ENCODE results near the gene DYRK1B. TPM values are rescaled to one million over a fixed set of nuclear protein-coding genes. Genes with fewer than 3 reads are reported as not detected.
"Not testable (repeated sequence)": the region's sequence is repeated elsewhere in the genome, so short reads cannot be mapped to it uniquely, and the experiment has no call there.

The DYRK1B gene
- polyA plus RNA-seq, 1 donor (not counting 4 experiments of a cell fraction or from before 2014, with no cell fraction given), result 4.6 TPM

- H3K9me3 ChIP-seq (ENCODE audit: control insufficient read depth, low read depth, low read length); H2AFZ ChIP-seq (ENCODE audit: control insufficient read depth, low read length); dilution Hi-C loops (cut with MboI; ENCODE audit: extremely low pct_ligation_motif_present, low sequenced_read_pairs); H3K4me2 ChIP-seq (ENCODE audit: control insufficient read depth, extremely low read depth, insufficient read depth, low read depth, low read length); H3K27ac ChIP-seq (ENCODE audit: control insufficient read depth, insufficient read depth, low read length); H3K36me3 ChIP-seq (ENCODE audit: control insufficient read depth in 2 of 2, extremely low read depth in 1 of 2, insufficient read depth in 2 of 2, low read length in 2 of 2); H3K4me1 ChIP-seq (ENCODE audit: control insufficient read depth, extremely low read depth, insufficient read depth, low read length); H3K27me3 ChIP-seq (ENCODE audit: control insufficient read depth, extremely low read depth, insufficient read depth, low read length); DNase-seq (ENCODE audit: low read depth, low spot score); H3K9ac ChIP-seq (ENCODE audit: control insufficient read depth, extremely low read depth, insufficient read depth, low read length); H3K4me3 ChIP-seq (ENCODE audit: control insufficient read depth in 2 of 3, extremely low read depth in 1 of 3, insufficient read depth in 2 of 3, low read depth in 1 of 3, low read length in 3 of 3); FAIRE-seq; H3K9me1 ChIP-seq (ENCODE audit: control insufficient read depth, extremely low read depth, insufficient read depth, low read length); H4K20me1 ChIP-seq (ENCODE audit: control insufficient read depth, extremely low read depth, insufficient read depth, low read length); H3K79me2 ChIP-seq (ENCODE audit: control insufficient read depth, insufficient read depth, low read length): not testable (repeated sequence)
These were observed 41.5 kb upstream of the DYRK1B start for GRCh38 chr19:39875401-39875864.

GRCh38 chr19:39874404-39874803 lies 40.4 kb upstream of the DYRK1B start:
- dilution Hi-C loops (cut with MboI; ENCODE audit: extremely low pct_ligation_motif_present, low sequenced_read_pairs), result no loop called here
- H3K9me1 ChIP-seq (ENCODE audit: control insufficient read depth, extremely low read depth, insufficient read depth, low read length), result no peaks in the 10 kb centered on the region
- FAIRE-seq (no peak), DNase-seq (ENCODE audit: low read depth, low spot score) (no peak)
- no peaks in the 10 kb centered on the region for H3K4me1 ChIP-seq (ENCODE audit: control insufficient read depth, extremely low read depth, insufficient read depth, low read length)
- no peaks in the 10 kb centered on the region for H3K79me2 ChIP-seq (ENCODE audit: control insufficient read depth, insufficient read depth, low read length)
- TF ChIP-seq EZH2 (IDR thresholded peaks at IDR 0.05; ENCODE audit: low read length), result no peak
- TF ChIP-seq CTCF (optimal IDR thresholded peaks at IDR 0.05 in 1 of 3, IDR thresholded peaks at IDR 0.05 in 1 of 3, conservative IDR thresholded peaks at IDR 0.05 in 1 of 3; ENCODE audit: extremely low read depth in 1 of 3, insufficient read depth in 2 of 3, low read length in 3 of 3), result no peak
- H3K27ac ChIP-seq (ENCODE audit: control insufficient read depth, insufficient read depth, low read length), result no peak overlapping the region
- H4K20me1 ChIP-seq (ENCODE audit: control insufficient read depth, extremely low read depth, insufficient read depth, low read length), result no peaks in the 10 kb centered on the region
- no peaks in the 10 kb centered on the region for H3K9me3 ChIP-seq (ENCODE audit: control insufficient read depth, low read depth, low read length)
- H3K9ac ChIP-seq (ENCODE audit: control insufficient read depth, extremely low read depth, insufficient read depth, low read length), result no peak overlapping the region
- H3K36me3 ChIP-seq (ENCODE audit: control insufficient read depth in 2 of 2, extremely low read depth in 1 of 2, insufficient read depth in 2 of 2, low read length in 2 of 2), result no peaks in the 10 kb centered on the region
- H2AFZ ChIP-seq (ENCODE audit: control insufficient read depth, low read length), result no peak overlapping the region
- H3K4me3 ChIP-seq (ENCODE audit: control insufficient read depth in 2 of 3, extremely low read depth in 1 of 3, insufficient read depth in 2 of 3, low read depth in 1 of 3, low read length in 3 of 3), result no peak overlapping the region
- no peak overlapping the region for H3K4me2 ChIP-seq (ENCODE audit: control insufficient read depth, extremely low read depth, insufficient read depth, low read depth, low read length)
- H3K27me3 ChIP-seq (ENCODE audit: control insufficient read depth, extremely low read depth, insufficient read depth, low read length), result no peaks in the 10 kb centered on the region

GRCh38 chr19:39873385-39873784 lies 39.4 kb upstream of the DYRK1B start:
- no peaks in the 10 kb centered on the region for H3K4me1 ChIP-seq (ENCODE audit: control insufficient read depth, extremely low read depth, insufficient read depth, low read length)
- H3K27me3 ChIP-seq (ENCODE audit: control insufficient read depth, extremely low read depth, insufficient read depth, low read length), result no peaks in the 10 kb centered on the region
- dilution Hi-C loops (cut with MboI; ENCODE audit: extremely low pct_ligation_motif_present, low sequenced_read_pairs), result no loop called here
- no peaks in the 10 kb centered on the region for H3K9me3 ChIP-seq (ENCODE audit: control insufficient read depth, low read depth, low read length)
- H3K27ac ChIP-seq (ENCODE audit: control insufficient read depth, insufficient read depth, low read length), result no peak overlapping the region
- no peaks in the 10 kb centered on the region for H4K20me1 ChIP-seq (ENCODE audit: control insufficient read depth, extremely low read depth, insufficient read depth, low read length)
- H2AFZ ChIP-seq (ENCODE audit: control insufficient read depth, low read length), result no peak overlapping the region
- TF ChIP-seq CTCF (optimal IDR thresholded peaks at IDR 0.05 in 1 of 3, IDR thresholded peaks at IDR 0.05 in 1 of 3, conservative IDR thresholded peaks at IDR 0.05 in 1 of 3; ENCODE audit: extremely low read depth in 1 of 3, insufficient read depth in 2 of 3, low read length in 3 of 3) (no peak), EZH2 (IDR thresholded peaks at IDR 0.05; ENCODE audit: low read length) (no peak)
- H3K9ac ChIP-seq (ENCODE audit: control insufficient read depth, extremely low read depth, insufficient read depth, low read length), result no peak overlapping the region
- no peak for FAIRE-seq
- H3K36me3 ChIP-seq (ENCODE audit: control insufficient read depth in 2 of 2, extremely low read depth in 1 of 2, insufficient read depth in 2 of 2, low read length in 2 of 2), result no peaks in the 10 kb centered on the region
- H3K9me1 ChIP-seq (ENCODE audit: control insufficient read depth, extremely low read depth, insufficient read depth, low read length), result no peaks in the 10 kb centered on the region
- H3K79me2 ChIP-seq (ENCODE audit: control insufficient read depth, insufficient read depth, low read length), result no peaks in the 10 kb centered on the region
- no peak overlapping the region for H3K4me3 ChIP-seq (ENCODE audit: control insufficient read depth in 2 of 3, extremely low read depth in 1 of 3, insufficient read depth in 2 of 3, low read depth in 1 of 3, low read length in 3 of 3)
- no peak overlapping the region for H3K4me2 ChIP-seq (ENCODE audit: control insufficient read depth, extremely low read depth, insufficient read depth, low read depth, low read length)
- no peak for DNase-seq (ENCODE audit: low read depth, low spot score)

Data from keratinocyte (primary cell).